Lung (tissue), 12 donors: ENCODE data around the gene PTCD2. TPM values are rescaled to one million over a fixed set of nuclear protein-coding genes. Genes with fewer than 3 reads are reported as not detected.
A peak's percentile ranks its signal among the peaks of the same experiment; 100 is the strongest.
"Not testable (repeated sequence)": the region's sequence is repeated elsewhere in the genome, so short reads cannot be mapped to it uniquely, and the experiment has no call there.

Experiments
- ATAC-seq: fragments of 200-7000 bp; cut with Tn5 transposase; one replicate; pipeline ENCODE4 v1.9.1; 2020; ENCODE audit warnings: moderate number of reproducible peaks; ENCODE audit not compliant: insufficient read depth, low FRiP score
- DNase-seq, 3 donors: peaks; one replicate each; pipeline ENCODE4 v3.0.0-alpha.2; 2013 to 2017
- H3K27ac ChIP-seq, 2 donors: one replicate each; pipeline ENCODE4 v1.5.1; 2013; ENCODE audit warnings: mild to moderate bottlenecking in 2 of 2, moderate library complexity in 2 of 2, control low read depth in 1 of 2, inconsistent platforms in 1 of 2, low read depth in 1 of 2, low read length in 1 of 2
- H3K27me3 ChIP-seq, 3 donors: one replicate each; pipeline ENCODE4 v1.5.1; 2013; ENCODE audit warnings: low read length in 2 of 3; ENCODE audit not compliant: control insufficient read depth in 3 of 3, insufficient read depth in 3 of 3
- H3K36me3 ChIP-seq, 4 donors: one replicate each; pipeline ENCODE4 v1.5.1; 2013; ENCODE audit warnings: low read length in 4 of 4, mild to moderate bottlenecking in 1 of 4, moderate library complexity in 1 of 4; ENCODE audit not compliant: control insufficient read depth in 4 of 4, insufficient read depth in 4 of 4
- H3K4me1 ChIP-seq, 5 donors: one replicate each; pipeline ENCODE4 v1.5.1; 2013; ENCODE audit warnings: low read length in 5 of 5, mild to moderate bottlenecking in 2 of 5, moderate library complexity in 1 of 5; ENCODE audit not compliant: control insufficient read depth in 5 of 5, insufficient read depth in 5 of 5
- H3K4me3 ChIP-seq: one replicate; pipeline ENCODE4 v1.5.1; 2013; ENCODE audit warnings: mild to moderate bottlenecking, control low read depth, moderate library complexity
- H3K9ac ChIP-seq, 2 donors: one replicate each; pipeline ENCODE4 v1.5.1; 2013; ENCODE audit warnings: low read length in 2 of 2, control low read depth in 1 of 2; ENCODE audit not compliant: insufficient read depth in 1 of 2
- H3K9me3 ChIP-seq, 4 donors: one replicate each; pipeline ENCODE4 v1.5.1; 2013; ENCODE audit warnings: low read length in 3 of 4, mild to moderate bottlenecking in 1 of 4, moderate library complexity in 1 of 4; ENCODE audit not compliant: control insufficient read depth in 4 of 4, insufficient read depth in 3 of 4
- CTCF ChIP-seq: IDR thresholded peaks from 2 replicates; pipeline ENCODE4 v1.5.1; 2012; ENCODE audit warnings: mild to moderate bottlenecking; ENCODE audit errors: control extremely low read depth, extremely low read depth
- WGBS, 2 donors: extraction: QIAGEN DNeasy Blood & Tissue Kit; methylation state at CpG; one replicate each; pipeline ENCODE4 v1.1.7; 2013; 5-methylcytosine and 5-hydroxymethylcytosine counted together
- polyA plus RNA-seq, 2 donors: library from polyadenylated mRNA; stranded (reverse); fragments of 200-250 nt; gene quantifications; one replicate each; pipeline ENCODE4 v1.2.1, GENCODE V29; 2013
- total RNA-seq, 2 donors: library from RNA; depleted of rRNA in 1 of 2; stranded (reverse); fragments of >200 nt in 1 of 2; gene quantifications; one replicate each; pipeline ENCODE4 v1.2.1, GENCODE V29; 2014 to 2021
- donor health status: control.
- donor health status: control.
- donor health status: Bipolar disorder and iron deficiency.
- donor health status: healthy.
- donor health status: DM: yes; HTN: yes; CAD: no.

PTCD2 gene
- total and polyA plus RNA-seq, 4 donors = 1.9 to 12.0 (median 6.3) TPM

- H3K4me1 ChIP-seq = peaks cover 0 to 4% (median 0%) of the 10 kb centered on the region in 5 donors
- no peak for ATAC-seq
- peaks cover 0 to 8% (median 5%) of the 10 kb centered on the region in 4 donors for H3K9me3 ChIP-seq
- no peak for DNase-seq
- no peak for TF ChIP-seq CTCF
- peaks cover 0 to 2% (median 0%) of the 10 kb centered on the region in 3 donors for H3K27me3 ChIP-seq
- no peak overlapping the region for H3K4me3 ChIP-seq
- H3K9ac ChIP-seq = no peak overlapping the region
- H3K36me3 ChIP-seq = no peaks in the 10 kb centered on the region
- H3K27ac ChIP-seq = no peak overlapping the region
- 98 to 99% methylated on average over 1 of the region's 1 CpG for WGBS, 2 donors
Observed at GRCh38 chr5:72400950-72401349, 80.8 kb downstream of the PTCD2 start.

GRCh38 chr5:72402381-72402890 is 82.3 kb downstream of the PTCD2 start:
- DNase-seq = no peak
- ATAC-seq = peak; percentile 47
- Histone ChIP-seq H3K9ac (no peak overlapping the region), H3K9me3 (peaks cover 0 to 8% (median 5%) of the 10 kb centered on the region in 4 donors), H3K27ac (peak overlapping the region in 1 of 2 donors; percentile 33), H3K4me3 (no peak overlapping the region), H3K4me1 (peaks cover 0 to 4% (median 0%) of the 10 kb centered on the region in 5 donors), H3K36me3 (no peaks in the 10 kb centered on the region), H3K27me3 (peaks cover 0 to 2% (median 0%) of the 10 kb centered on the region in 3 donors)
- 34 to 79% methylated on average over 2 of the region's 2 CpGs for WGBS, 2 donors
- TF ChIP-seq CTCF = no peak

DNA sequence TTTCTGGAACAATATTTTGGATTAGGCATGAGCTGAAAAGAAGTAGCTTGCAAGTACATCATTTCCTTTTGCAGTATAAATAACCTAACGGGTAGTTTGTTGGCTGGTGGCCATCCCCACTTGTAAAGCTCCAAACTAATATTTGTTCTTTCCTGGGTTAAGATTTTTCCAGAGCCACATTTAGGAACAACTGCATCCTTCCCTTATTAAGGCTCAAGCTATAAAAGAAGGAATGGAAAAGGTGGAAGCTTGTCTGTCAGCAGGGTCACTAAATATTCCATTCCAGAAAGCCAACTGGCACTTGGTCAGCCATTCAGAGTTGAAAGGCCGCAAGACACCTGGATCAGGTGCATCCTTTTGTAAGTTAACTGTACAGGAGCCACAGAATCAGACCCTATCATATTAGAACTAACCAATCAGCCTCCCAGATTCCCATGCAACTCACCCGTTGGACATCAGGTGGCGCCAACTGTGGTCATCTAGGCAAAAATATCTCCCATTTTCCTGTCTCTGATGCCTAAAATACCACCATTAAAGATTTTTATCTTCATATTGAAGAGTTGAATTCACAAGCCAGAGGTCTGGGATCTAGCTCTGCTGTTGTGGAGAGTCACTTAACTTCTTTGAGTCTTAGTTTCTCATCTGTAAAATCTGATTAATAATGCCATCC is 82.9 kb downstream of the PTCD2 start:
- H3K9me3 ChIP-seq = peaks cover 0 to 8% (median 5%) of the 10 kb centered on the region in 4 donors
- TF ChIP-seq CTCF = peak; percentile 7
- peak overlapping the region; percentile 10 to 43 for H3K27ac ChIP-seq
- ATAC-seq (no peak), DNase-seq (peak in 2 of 3 donors; percentile 42 to 64)
- no peaks in the 10 kb centered on the region for H3K27me3 ChIP-seq
- 62 to 76% methylated on average over 4 of the region's 4 CpGs for WGBS, 2 donors
- peaks cover 0 to 4% (median 0%) of the 10 kb centered on the region in 5 donors for H3K4me1 ChIP-seq
- no peaks in the 10 kb centered on the region for H3K36me3 ChIP-seq
- no peak overlapping the region for H3K4me3 ChIP-seq
- no peak overlapping the region for H3K9ac ChIP-seq

DNA sequence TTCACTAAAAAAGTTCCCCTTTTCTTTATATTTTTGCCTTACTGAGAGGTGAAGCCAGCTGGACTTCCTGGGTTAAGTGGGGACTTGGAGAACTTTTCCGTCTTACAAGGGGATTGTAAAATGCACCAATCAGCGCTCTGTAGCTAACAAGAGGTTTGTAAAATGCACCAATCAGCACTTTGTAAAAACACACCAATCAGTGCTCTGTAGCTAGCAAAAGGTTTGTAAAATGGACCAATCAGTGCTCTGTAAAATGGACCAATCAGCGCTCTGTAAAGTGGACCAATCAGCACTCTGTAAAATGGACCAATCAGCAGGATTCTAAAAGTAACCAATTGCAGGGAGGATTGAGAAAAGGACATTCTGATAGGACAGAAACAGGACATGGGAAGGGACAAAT is 84.6 kb downstream of the PTCD2 start:
- H3K27me3 ChIP-seq, ATAC-seq: not testable (repeated sequence)

More for the DNA sequence above, 84.6 kb downstream of the PTCD2 start:
- H3K27ac ChIP-seq, H3K9ac ChIP-seq, H3K4me3 ChIP-seq, H3K36me3 ChIP-seq, DNase-seq, H3K9me3 ChIP-seq, H3K4me1 ChIP-seq: not testable (repeated sequence)
- WGBS, 2 donors = 88 to 98% methylated on average over 3 of the region's 3 CpGs
